KMS-11 (cell line): ENCODE measurements around the gene ITSN1.

Experiments
- H2AFZ ChIP-seq: fragments of 200-600 bp; sonication (generic); 2 replicates; pipeline ENCODE4 v1.6.1; 2016; ENCODE audit warnings: antibody characterized with exemption, mixed run types, low read depth
- H3K27ac ChIP-seq: fragments of 200-600 bp; sonication (generic); 2 replicates; pipeline ENCODE4 v1.6.1; 2016; ENCODE audit warnings: mild to moderate bottlenecking, mixed run types
- H3K27me3 ChIP-seq: fragments of 200-600 bp; sonication (generic); 2 replicates; pipeline ENCODE4 v1.6.1; 2017; ENCODE audit warnings: mild to moderate bottlenecking, low read depth, mixed run types, moderate library complexity; ENCODE audit not compliant: insufficient read depth
- H3K36me3 ChIP-seq: fragments of 200-600 bp; sonication (generic); 2 replicates; pipeline ENCODE4 v1.6.1; 2017; ENCODE audit warnings: mild to moderate bottlenecking, mixed run types; ENCODE audit not compliant: insufficient read depth
- H3K4me1 ChIP-seq: fragments of 200-600 bp; sonication (generic); 2 replicates; pipeline ENCODE4 v1.6.1; 2016; ENCODE audit warnings: mild to moderate bottlenecking, low read depth, mixed run types; ENCODE audit not compliant: poor library complexity, severe bottlenecking
- H3K4me2 ChIP-seq: fragments of 200-600 bp; sonication (generic); 2 replicates; pipeline ENCODE4 v1.7.0; 2016; ENCODE audit warnings: mild to moderate bottlenecking, mixed run types
- H3K4me3 ChIP-seq: fragments of 200-600 bp; sonication (generic); IDR thresholded peaks from 2 replicates; pipeline ENCODE4 v1.6.1; 2017; ENCODE audit warnings: low read depth, low read length, mixed read lengths; ENCODE audit not compliant: insufficient read depth
- H3K79me2 ChIP-seq: fragments of 200-600 bp; sonication (generic); 2 replicates; pipeline ENCODE4 v1.6.1; 2016; ENCODE audit warnings: low read depth, mixed run types; ENCODE audit not compliant: insufficient read depth
- H3K9ac ChIP-seq: fragments of 200-600 bp; sonication (generic); 2 replicates; pipeline ENCODE4 v1.6.1; 2016; ENCODE audit warnings: mild to moderate bottlenecking, mixed run types
- H4K20me1 ChIP-seq: fragments of 200-600 bp; sonication (generic); 2 replicates; pipeline ENCODE4 v1.6.1; 2016; ENCODE audit warnings: mild to moderate bottlenecking, mixed run types; ENCODE audit not compliant: insufficient read depth
- TF ChIP-seq, protein P1 (sequence below): fragments of 200-600 bp; sonication (generic); conservative IDR thresholded peaks from 2 replicates; pipeline ENCODE4 v1.6.1; 2017; ENCODE audit warnings: low read depth, mild to moderate bottlenecking, antibody characterized with exemption, low read length, moderate library complexity, mixed read lengths

The ITSN1 gene

DNA sequence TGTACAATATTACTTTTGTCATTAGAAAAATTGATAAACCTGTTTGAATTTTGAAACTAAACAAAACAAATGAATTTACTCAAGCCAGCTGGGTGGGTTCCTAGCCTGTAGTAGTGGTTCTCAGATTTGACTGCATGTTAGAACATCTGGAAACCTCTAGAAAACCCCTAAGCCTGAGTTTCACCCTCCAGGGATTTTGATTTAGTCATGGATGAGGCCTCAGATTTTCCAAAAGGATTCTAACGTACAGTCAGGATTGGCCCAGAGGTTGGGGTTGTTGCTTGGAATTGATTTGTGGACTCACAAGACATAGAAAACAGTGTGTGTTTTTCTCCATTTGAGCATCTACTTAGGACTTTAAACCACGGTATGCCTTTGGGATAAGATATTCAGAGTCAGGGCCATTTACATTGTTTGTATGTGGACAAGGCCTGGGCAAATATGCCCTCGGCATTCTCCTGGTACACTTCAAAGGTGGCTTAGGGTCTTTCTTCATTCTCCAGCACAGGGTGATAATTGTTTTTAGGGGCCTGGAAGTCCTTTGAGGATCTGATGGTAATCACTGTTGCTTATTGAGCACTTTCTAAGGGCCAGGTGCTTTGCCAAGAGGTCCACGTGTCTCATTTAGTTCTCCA, 230.7 kb downstream of the ITSN1 start:
- Histone ChIP-seq H4K20me1 (no peaks in the 10 kb centered on the region), H3K36me3 (no peaks in the 10 kb centered on the region), H3K4me2 (no peak overlapping the region), H2AFZ (no peak overlapping the region), H3K27ac (no peak overlapping the region), H3K79me2 (no peaks in the 10 kb centered on the region), H3K4me3 (no peak overlapping the region), H3K27me3 (no peaks in the 10 kb centered on the region), H3K4me1 (no peaks in the 10 kb centered on the region), H3K9ac (no peak overlapping the region)
- TF ChIP-seq, protein P1, sequence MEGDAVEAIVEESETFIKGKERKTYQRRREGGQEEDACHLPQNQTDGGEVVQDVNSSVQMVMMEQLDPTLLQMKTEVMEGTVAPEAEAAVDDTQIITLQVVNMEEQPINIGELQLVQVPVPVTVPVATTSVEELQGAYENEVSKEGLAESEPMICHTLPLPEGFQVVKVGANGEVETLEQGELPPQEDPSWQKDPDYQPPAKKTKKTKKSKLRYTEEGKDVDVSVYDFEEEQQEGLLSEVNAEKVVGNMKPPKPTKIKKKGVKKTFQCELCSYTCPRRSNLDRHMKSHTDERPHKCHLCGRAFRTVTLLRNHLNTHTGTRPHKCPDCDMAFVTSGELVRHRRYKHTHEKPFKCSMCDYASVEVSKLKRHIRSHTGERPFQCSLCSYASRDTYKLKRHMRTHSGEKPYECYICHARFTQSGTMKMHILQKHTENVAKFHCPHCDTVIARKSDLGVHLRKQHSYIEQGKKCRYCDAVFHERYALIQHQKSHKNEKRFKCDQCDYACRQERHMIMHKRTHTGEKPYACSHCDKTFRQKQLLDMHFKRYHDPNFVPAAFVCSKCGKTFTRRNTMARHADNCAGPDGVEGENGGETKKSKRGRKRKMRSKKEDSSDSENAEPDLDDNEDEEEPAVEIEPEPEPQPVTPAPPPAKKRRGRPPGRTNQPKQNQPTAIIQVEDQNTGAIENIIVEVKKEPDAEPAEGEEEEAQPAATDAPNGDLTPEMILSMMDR = no peak

DNA sequence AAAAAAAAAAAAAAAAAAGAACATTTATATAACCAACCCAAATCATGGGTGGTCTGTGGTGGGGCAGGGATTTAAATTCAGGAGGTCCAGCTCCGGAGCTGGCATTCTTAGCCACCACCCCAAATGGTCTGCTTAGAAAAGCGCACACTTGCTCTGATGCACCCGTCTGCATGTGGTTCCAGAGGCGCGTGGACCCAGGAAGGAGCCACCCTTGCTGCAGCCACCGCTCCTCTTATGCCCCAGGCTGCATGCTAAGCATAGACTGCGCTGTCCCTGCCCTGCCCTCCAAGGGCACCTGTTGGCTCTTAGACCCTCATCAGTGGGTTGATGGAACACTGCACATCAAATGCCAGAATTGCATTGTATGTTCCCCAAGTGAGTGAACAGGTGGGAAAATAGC, 231.9 kb downstream of the ITSN1 start:
- Histone ChIP-seq H3K27ac (no peak overlapping the region), H3K79me2 (no peaks in the 10 kb centered on the region), H2AFZ (no peak overlapping the region), H3K4me1 (no peaks in the 10 kb centered on the region), H3K27me3 (no peaks in the 10 kb centered on the region), H3K4me2 (no peak overlapping the region), H3K36me3 (no peaks in the 10 kb centered on the region), H3K4me3 (no peak overlapping the region), H4K20me1 (no peaks in the 10 kb centered on the region), H3K9ac (no peak overlapping the region)
- TF ChIP-seq, protein P1 = no peak

DNA sequence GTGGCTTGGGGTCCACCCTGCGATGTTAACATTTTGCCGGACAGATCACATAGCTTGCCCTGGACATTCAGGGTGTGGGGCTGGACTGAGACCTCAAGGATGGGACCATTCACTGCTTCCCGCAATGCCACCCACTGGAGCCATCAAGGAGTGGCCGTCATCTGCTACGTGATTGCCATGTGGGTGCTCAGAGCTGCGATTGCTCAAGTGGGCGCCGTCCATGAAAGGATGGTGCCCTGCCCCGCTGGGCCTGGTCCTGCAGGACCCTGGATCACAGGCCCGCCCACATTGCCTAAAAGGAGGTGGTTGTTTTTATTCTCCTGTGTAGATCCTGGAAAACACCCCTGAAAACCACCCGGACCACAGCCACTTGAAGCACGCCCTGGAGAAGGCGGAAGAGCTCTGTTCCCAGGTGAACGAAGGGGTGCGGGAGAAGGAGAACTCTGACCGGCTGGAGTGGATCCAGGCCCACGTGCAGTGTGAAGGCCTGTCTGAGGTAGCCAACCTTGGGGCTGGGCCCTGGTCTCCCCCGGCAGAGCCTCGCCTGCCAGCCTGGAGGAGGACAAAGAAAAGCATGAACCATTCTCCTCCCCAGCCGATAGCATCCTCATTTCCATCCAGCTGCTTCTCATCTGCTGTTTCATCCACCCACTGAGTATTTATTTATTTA, 232.9 kb downstream of the ITSN1 start:
- H3K4me3 ChIP-seq = no peak overlapping the region
- H2AFZ ChIP-seq = no peak overlapping the region
- H3K27ac ChIP-seq = no peak overlapping the region
- H3K4me2 ChIP-seq = no peak overlapping the region
- H3K9ac ChIP-seq = no peak overlapping the region
- no peaks in the 10 kb centered on the region for H3K4me1 ChIP-seq
- H3K27me3 ChIP-seq = no peaks in the 10 kb centered on the region
- H4K20me1 ChIP-seq = no peaks in the 10 kb centered on the region
- TF ChIP-seq, protein P1 = no peak
- H3K36me3 ChIP-seq = no peaks in the 10 kb centered on the region
- no peaks in the 10 kb centered on the region for H3K79me2 ChIP-seq

DNA sequence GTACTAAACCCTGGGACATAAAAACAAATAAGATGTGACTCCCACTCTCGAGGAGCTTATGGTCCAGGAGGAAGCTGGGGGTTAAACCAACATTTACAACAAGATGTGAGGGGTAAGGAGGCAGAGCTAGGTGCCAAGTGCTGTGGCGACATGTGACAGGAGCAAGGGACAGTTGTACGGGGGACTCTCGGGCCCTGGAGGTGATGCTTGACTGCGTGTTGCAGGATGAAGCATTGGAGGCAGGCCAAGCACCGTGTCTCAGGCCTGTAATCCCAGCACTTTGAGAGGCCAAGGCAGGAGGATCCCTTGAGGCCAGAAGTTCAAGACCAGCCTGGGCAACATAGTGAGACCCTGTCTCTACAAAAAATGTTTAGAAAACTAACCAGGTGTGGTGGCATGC, 236.5 kb downstream of the ITSN1 start:
- TF ChIP-seq, protein P1 = no peak
- H3K4me1 ChIP-seq = no peaks in the 10 kb centered on the region
- no peak overlapping the region for H3K9ac ChIP-seq
- H3K36me3 ChIP-seq = no peaks in the 10 kb centered on the region
- H3K4me2 ChIP-seq = no peak overlapping the region
- no peak overlapping the region for H3K27ac ChIP-seq
- H3K4me3 ChIP-seq = no peak overlapping the region
- H4K20me1 ChIP-seq = no peaks in the 10 kb centered on the region
- no peak overlapping the region for H2AFZ ChIP-seq
- H3K79me2 ChIP-seq = no peaks in the 10 kb centered on the region
- H3K27me3 ChIP-seq = no peaks in the 10 kb centered on the region
